Left hindlimb (tissue), 1 donor: ENCODE results near the gene LRMDA.
"Not testable (repeated sequence)": the region's sequence is repeated elsewhere in the genome, so short reads cannot be mapped to it uniquely, and the experiment has no call there.

ENCODE experiments used
- DNase-seq: peaks from one replicate; pipeline ENCODE4 v3.0.0-alpha.2; 2018

LRMDA gene

GRCh38 chr10:75754096-75754831, 322.8 kb downstream of the LRMDA start:
- no peak for DNase-seq

- DNase-seq = no peak
Measured at GRCh38 chr10:75755528-75755927, 324.1 kb downstream of the LRMDA start.

GRCh38 chr10:75761289-75761688, 329.9 kb downstream of the LRMDA start:
- no peak for DNase-seq

GRCh38 chr10:75762431-75762802, 331.0 kb downstream of the LRMDA start:
- DNase-seq = no peak

- no peak for DNase-seq
Measured at GRCh38 chr10:75763652-75764051, 332.2 kb downstream of the LRMDA start.

- DNase-seq = no peak
Measured at GRCh38 chr10:75764974-75765788, 333.8 kb downstream of the LRMDA start.

GRCh38 chr10:75765789-75766096, 334.3 kb downstream of the LRMDA start:
- DNase-seq = no peak

- no peak for DNase-seq
Measured at GRCh38 chr10:75766106-75766505, 334.7 kb downstream of the LRMDA start.

- DNase-seq = not testable (repeated sequence)
Measured at GRCh38 chr10:75766752-75767151, 335.3 kb downstream of the LRMDA start.

GRCh38 chr10:75770626-75771081, 339.2 kb downstream of the LRMDA start:
- no peak for DNase-seq

- DNase-seq = no peak
Measured at GRCh38 chr10:75771606-75772005, 340.2 kb downstream of the LRMDA start.

- no peak for DNase-seq
Measured at GRCh38 chr10:75772153-75772887, 340.9 kb downstream of the LRMDA start.

- no peak for DNase-seq
Measured at GRCh38 chr10:75773231-75773780, 341.9 kb downstream of the LRMDA start.

GRCh38 chr10:75773813-75774782, 342.7 kb downstream of the LRMDA start:
- no peak for DNase-seq

GRCh38 chr10:75774783-75775490, 343.5 kb downstream of the LRMDA start:
- no peak for DNase-seq

- DNase-seq = no peak
Measured at GRCh38 chr10:75776738-75777504, 345.5 kb downstream of the LRMDA start.

- no peak for DNase-seq
Measured at GRCh38 chr10:75778665-75779064, 347.2 kb downstream of the LRMDA start.

- no peak for DNase-seq
Measured at GRCh38 chr10:75779276-75779675, 347.9 kb downstream of the LRMDA start.

- DNase-seq = no peak
Measured at GRCh38 chr10:75782463-75783248, 351.2 kb downstream of the LRMDA start.
